Left ventricle myocardium inferior (tissue), 1 donor: Measurements from ENCODE around the gene NSUN3. TPM values are rescaled to one million over a fixed set of nuclear protein-coding genes. Genes with fewer than 3 reads are reported as not detected.
A peak's percentile ranks its signal among the peaks of the same experiment; 100 is the strongest.

Source experiments
- DNase-seq: peaks from one replicate; pipeline ENCODE4 v3.0.0-alpha.2; 2020
- H3K27ac ChIP-seq: fragments of 200-600 bp; replicated peaks from 2 replicates; pipeline ENCODE4 v1.8.0; 2021
- H3K27me3 ChIP-seq: fragments of 200-600 bp; 2 replicates; pipeline ENCODE4 v1.8.0; 2021; ENCODE audit warnings: low read depth
- H3K36me3 ChIP-seq: fragments of 200-600 bp; 2 replicates; pipeline ENCODE4 v1.8.0; 2021
- H3K4me1 ChIP-seq: fragments of 200-600 bp; 2 replicates; pipeline ENCODE4 v1.8.0; 2021
- H3K4me3 ChIP-seq: fragments of 200-600 bp; 2 replicates; pipeline ENCODE4 v1.8.0; 2021; ENCODE audit warnings: mild to moderate bottlenecking, moderate library complexity
- H3K9me3 ChIP-seq: fragments of 200-600 bp; replicated peaks from 2 replicates; pipeline ENCODE4 v1.8.0; 2021
- CTCF ChIP-seq: fragments of 200-600 bp; IDR thresholded peaks from 2 replicates; pipeline ENCODE4 v1.8.0; 2021; ENCODE audit warnings: antibody characterized with exemption, mild to moderate bottlenecking, borderline replicate concordance
- intact Hi-C: fragments of 100-400 bp; cut with micrococcal nuclease; formaldehyde crosslinking; loops from one replicate; pipeline ENCODE4 v1.11.0; 2022
- total RNA-seq: library from RNA; stranded (reverse); fragmentation: NEBNext Ultra II Directional; extraction: Animal tissue kit (Norgen Biotek cat#: 25700); gene quantifications from one replicate; pipeline ENCODE4 v1.2.1, GENCODE V29; 2021
- donor health status: DM: no; HTN: yes; CAD: no; lungs with severe emphysema.

The NSUN3 gene
- total RNA-seq, 1 donor from 2014 or later = 5.9 TPM

DNA sequence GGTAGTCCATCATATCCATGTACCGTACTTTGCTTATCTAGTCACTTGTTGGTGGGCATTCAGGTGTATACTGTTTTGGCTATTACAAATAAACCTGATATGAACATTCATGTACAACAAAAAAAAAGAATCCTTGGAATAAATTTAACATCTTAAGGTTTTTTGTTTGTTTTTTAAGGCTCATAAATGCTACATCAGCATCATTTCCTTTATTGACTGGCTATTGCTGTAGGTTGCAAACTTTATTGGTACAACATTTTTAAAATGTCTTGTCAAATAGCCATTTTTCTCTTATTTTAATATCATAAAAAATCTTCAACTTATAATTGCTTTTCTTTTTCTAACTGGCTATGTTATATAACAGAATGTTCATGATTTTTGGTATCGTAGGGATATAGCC is 16.3 kb upstream of the NSUN3 start:
- no peak overlapping the region for H3K4me3 ChIP-seq
- no peak for DNase-seq
- intact Hi-C loops = no loop called here
- no peak for TF ChIP-seq CTCF
- H3K27me3 ChIP-seq = no peaks in the 10 kb centered on the region
- no peak overlapping the region for H3K27ac ChIP-seq
- H3K9me3 ChIP-seq = no peaks in the 10 kb centered on the region
- no peaks in the 10 kb centered on the region for H3K4me1 ChIP-seq
- peaks cover 22% of the 10 kb centered on the region for H3K36me3 ChIP-seq

GRCh38 chr3:94049267-94049666 is 13.6 kb upstream of the NSUN3 start:
- TF ChIP-seq CTCF = no peak
- H3K9me3 ChIP-seq = no peaks in the 10 kb centered on the region
- DNase-seq = no peak
- H3K27me3 ChIP-seq = no peaks in the 10 kb centered on the region
- no peak overlapping the region for H3K4me3 ChIP-seq
- H3K4me1 ChIP-seq = no peaks in the 10 kb centered on the region
- no peak overlapping the region for H3K27ac ChIP-seq
- intact Hi-C loops = no loop called here
- peaks cover 20% of the 10 kb centered on the region for H3K36me3 ChIP-seq

- DNase-seq = no peak
- Histone ChIP-seq H3K4me3 (no peak overlapping the region), H3K9me3 (no peaks in the 10 kb centered on the region), H3K36me3 (peaks cover 7% of the 10 kb centered on the region), H3K4me1 (no peaks in the 10 kb centered on the region), H3K27ac (no peak overlapping the region), H3K27me3 (no peaks in the 10 kb centered on the region)
- intact Hi-C loops = no loop called here
- no peak for TF ChIP-seq CTCF
Measured at GRCh38 chr3:94050546-94050945, 12.3 kb upstream of the NSUN3 start.

GRCh38 chr3:94061297-94061696 is 1.6 kb upstream of the NSUN3 start:
- DNase-seq = no peak

GRCh38 chr3:94063496-94064119 is 747 bp downstream of the NSUN3 start:
- peak overlapping the region; percentile 80 for H3K4me3 ChIP-seq
- no peak for DNase-seq
- peak overlapping the region; percentile 94 for H3K27ac ChIP-seq
- no peaks in the 10 kb centered on the region for H3K9me3 ChIP-seq
- peaks cover 44% of the 10 kb centered on the region for H3K4me1 ChIP-seq
- intact Hi-C loops = loop anchor here (10.0 kb wide), 1 partner anchor 149 kb away; no protein-coding TSS in a partner anchor
- no peaks in the 10 kb centered on the region for H3K27me3 ChIP-seq
- H3K36me3 ChIP-seq = peaks cover 25% of the 10 kb centered on the region
- TF ChIP-seq CTCF = no peak

More at GRCh38 chr3:94061297-94061696, 1.6 kb upstream of the NSUN3 start:
- Histone ChIP-seq H3K9me3 (no peaks in the 10 kb centered on the region), H3K36me3 (peaks cover 17% of the 10 kb centered on the region), H3K27me3 (no peaks in the 10 kb centered on the region), H3K27ac (no peak overlapping the region), H3K4me3 (no peak overlapping the region), H3K4me1 (peaks cover 44% of the 10 kb centered on the region)
- no peak for TF ChIP-seq CTCF
- intact Hi-C loops = loop anchor here (10.0 kb wide), 1 partner anchor 146 kb away; no protein-coding TSS in a partner anchor
